ENCODE results near the gene QPCT. TPM values are rescaled to one million over a fixed set of nuclear protein-coding genes. Genes with fewer than 3 reads are reported as not detected.
"Not testable (repeated sequence)": the region's sequence is repeated elsewhere in the genome, so short reads cannot be mapped to it uniquely, and the experiment has no call there.

The QPCT gene
- polyA plus RNA-seq (ENCODE audit: insufficient read length) = 8.4 TPM

DNA sequence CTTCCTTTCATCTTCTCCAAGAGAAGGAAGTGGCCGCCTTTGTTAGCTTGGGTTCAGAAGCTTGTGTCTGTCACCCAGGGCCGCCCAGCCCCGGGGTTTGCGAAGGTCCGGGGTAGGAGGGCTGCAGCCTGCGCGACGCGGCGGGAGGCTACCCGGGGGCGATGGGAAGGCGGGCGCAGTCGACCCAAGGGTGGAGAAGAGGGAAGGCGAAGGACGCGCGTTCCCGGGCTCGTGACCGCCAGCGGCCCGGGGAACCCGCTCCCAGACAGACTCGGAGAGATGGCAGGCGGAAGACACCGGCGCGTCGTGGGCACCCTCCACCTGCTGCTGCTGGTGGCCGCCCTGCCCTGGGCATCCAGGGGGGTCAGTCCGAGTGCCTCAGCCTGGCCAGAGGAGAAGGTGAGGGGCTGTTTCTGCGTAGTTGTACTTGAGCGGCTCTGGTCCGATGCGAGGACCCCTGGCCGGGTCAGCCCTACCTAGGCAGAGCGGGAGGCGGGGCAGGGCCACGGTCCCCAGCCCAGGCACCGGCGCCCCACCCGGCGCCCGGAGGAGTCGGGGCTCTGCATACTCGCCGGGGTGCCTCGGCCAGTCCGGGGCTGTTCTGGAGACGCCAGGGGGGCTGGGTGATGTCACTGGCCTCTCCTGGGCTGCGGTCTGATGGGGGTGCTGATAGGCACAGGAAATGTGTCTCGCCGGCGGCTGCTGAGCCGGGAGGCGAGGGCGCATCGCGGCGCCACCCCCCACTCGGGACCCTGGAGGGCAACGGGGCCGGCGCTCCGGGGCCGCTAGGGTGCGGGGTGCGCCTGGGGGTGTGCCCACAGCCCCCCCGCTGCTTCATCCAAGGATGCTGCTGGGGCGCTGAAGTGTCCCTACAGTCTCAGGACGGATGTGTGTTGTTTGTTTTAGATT lies at the start of gene QPCT:
Gene QPCT, plus strand, starts transcription at position 178 of the 909 bp plus-strand sequence. Its CDS starts 102 bp downstream, at position 280.
- peak; percentile 43 for DNase-seq

DNA sequence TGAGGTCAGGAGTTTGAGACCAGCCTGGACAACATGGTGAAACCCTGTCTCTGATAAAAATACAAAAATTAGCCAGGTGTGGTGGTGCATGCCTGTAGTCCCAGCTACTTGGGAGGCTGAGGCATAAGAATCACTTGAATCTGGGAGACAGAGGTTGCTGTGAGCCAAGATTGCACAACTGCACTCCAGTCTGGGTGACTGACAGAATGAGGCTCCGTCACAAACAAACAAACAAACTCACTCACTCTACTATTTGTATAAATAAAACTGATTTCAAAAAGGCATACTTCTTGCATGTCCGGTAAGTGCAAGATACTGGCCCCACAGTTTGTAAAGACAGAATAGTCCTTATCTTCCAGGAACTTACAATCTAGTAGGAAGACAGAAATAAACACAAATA lies 49.6 kb upstream of the QPCT start:
- not testable (repeated sequence) for DNase-seq

DNA sequence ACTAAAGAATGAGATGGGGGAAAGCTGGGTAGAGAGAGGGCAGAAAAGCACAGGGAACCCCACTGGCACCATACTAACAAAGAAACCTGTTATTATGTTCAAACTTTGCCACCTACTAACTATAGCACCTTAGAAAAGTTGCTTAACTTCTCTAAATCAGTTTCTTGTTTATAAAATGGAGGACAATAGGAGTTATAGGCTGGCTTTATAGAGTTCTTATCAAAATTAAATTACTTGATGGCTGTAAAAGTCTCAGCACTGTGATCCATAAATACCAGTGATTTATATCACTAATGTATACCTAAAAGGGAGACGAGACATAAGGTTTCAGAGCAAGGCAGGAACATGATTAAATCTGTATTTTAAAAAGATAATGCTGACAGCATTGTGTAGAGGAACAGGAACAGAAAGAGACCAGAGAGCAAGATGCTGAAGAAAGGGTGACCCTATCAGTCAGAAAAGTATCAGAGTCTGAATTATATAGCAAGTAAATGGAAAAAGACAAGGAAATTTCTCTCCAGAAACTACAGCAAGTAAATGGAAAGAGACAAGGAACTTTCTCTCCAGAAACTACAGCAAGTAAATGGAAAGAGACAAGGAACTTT lies 48.9 kb upstream of the QPCT start:
- no peak for DNase-seq

- no peak for DNase-seq
Observed at GRCh38 chr2:37297632-37298031, 46.8 kb upstream of the QPCT start.

DNA sequence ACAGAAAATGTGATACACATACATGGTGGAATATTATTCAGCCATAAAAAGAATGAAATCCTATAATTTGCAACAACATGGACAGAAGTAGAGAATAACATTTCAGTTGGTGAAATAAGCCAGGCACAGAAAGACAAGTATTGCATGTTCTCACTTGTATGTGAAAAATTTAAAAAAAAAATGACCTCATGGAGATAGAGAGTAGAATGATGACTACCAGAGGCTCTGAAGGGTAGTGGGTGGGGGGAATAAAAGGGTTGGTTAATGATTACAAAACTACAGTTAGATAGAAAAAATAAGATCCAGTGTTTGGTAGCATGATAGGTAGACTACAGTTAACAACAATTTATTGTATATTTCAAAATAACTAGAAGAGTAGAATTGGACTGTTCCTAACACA lies 44.3 kb upstream of the QPCT start:
- no peak for DNase-seq

GRCh38 chr2:37300578-37300977 lies 43.9 kb upstream of the QPCT start:
- no peak for DNase-seq

DNA sequence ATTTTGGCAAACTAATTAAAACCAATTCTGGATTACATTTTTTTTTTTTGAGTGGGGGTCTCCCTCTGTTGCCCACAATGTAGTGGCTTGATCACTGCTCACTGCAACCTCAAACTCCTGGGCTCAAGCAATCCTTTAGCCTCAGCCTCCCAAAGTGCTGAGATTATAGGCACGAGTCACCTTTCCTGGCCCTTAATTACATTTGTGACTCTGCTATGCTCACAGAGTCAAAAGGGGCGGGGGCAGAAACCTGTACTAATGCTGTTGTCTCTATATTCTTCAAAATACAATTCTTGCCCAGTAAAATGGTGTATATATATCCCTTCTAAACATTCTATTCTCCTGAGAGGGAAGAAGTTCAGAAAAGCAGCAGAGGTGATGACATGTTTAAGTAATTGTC lies 43.0 kb upstream of the QPCT start:
- DNase-seq = no peak

- no peak for DNase-seq
Observed at GRCh38 chr2:37302701-37303252, 41.7 kb upstream of the QPCT start.

- DNase-seq = no peak
Observed at GRCh38 chr2:37306024-37306423, 38.4 kb upstream of the QPCT start.

GRCh38 chr2:37307500-37307899 lies 36.9 kb upstream of the QPCT start:
- DNase-seq = no peak

DNA sequence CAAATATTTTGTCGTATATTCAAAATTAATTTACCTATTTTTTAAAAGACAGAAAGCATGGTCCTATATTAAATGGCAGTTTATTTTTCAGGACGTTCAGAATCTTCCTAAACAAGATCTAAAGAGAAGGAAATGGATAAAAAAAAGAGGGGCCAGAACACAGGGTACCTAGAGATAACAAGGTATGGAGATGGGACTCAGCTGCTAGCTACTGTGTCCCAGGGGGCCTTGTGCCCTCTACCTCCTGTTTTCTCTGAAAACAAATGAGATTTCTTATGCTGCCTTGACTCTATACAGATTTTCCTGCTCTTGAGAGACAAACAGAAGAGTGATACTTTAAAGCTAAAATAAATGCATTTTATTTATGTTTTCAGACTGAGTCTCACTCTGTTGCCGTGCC lies 29.1 kb upstream of the QPCT start:
- DNase-seq = no peak

DNA sequence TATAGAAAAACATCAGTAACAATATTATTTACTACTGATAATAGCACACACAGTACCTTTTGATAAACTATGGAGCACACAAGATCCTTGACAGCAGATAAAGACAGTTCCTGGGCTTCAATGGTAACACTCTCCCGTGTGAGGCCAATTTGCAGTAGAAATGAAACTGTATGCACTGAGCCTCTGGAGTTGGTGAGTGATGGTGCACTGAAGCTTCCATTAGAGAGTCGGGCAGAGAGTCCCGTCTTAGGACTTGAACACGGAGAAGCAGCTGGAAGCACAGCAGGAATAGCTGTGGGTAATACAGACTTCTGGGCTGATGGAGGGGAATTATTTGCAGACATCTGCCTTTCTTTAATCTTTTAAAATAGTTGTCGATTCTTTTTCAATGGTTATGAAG lies 28.2 kb upstream of the QPCT start:
- no peak for DNase-seq

- no peak for DNase-seq
Observed at GRCh38 chr2:37317746-37318145, 26.7 kb upstream of the QPCT start.

- DNase-seq = no peak
Observed at GRCh38 chr2:37318401-37318800, 26.0 kb upstream of the QPCT start.

DNA sequence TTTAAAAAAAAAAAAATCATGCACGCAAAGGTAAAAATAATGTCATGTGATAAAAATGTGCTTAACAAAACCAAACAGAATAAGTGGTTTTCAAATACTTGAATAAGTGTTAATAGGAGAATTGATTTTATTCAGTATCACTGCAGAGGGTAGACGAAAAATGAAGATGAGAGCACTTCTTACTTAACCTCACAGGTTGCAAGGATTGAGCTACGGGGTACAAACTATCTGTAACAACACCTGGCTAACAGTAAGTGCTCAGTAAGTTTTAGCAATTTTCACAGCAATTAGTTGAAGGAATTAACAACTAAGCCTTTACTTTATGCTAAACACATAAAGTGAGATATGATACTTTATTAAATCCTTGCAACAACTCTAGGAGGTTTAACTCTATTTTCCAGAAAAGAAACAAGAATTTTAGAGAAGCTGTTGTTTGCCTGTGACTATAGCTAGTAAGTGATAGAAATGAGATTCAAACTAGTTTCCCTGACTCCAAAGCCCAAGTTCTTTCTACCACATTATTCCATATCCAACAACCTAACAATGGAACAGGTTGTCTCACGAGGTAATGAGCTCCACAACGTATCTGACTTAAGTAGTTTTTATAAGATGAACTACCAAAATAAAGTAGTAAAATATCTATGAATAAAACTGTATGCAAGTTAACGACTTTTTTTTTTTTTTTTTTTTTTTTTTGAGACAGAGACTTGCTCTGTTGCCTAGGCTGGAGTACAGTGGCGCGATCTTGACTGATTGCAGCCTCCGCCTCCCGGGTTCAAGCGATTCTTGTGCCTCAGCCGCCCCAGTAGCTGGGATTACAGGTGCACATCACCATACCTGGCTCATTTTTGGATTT lies 24.4 kb upstream of the QPCT start:
- no peak for DNase-seq

DNA sequence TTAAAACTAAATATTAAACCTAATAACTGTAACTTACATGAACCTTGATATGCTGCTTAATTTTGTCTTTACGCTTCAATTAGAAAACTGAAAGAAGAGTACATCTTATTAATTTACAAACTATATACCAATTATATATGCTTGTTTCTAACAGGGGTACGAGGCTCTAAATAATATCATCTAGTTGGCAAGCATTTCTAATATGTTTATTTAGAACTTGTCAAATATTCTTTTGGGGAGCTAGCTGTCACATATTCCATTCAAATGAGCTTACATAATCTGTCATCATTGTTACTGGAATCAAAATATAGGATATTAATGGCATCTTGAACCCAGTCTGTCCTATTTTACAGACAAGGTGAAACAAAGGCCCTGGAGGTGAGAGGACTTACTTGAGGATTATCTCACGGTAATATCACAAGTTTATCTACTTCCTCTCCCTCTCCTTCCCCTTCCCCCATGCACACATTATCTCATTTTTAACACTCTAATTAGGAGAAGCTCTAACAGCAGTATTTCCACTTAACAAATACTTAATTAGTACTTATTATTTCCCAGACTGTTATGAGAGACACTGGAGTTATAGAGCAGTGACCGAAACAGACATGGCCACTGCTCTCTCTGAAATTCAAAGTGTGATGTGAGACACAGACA lies 23.3 kb upstream of the QPCT start:
- no peak for DNase-seq

- DNase-seq = no peak
Observed at GRCh38 chr2:37322368-37322767, 22.1 kb upstream of the QPCT start.

DNA sequence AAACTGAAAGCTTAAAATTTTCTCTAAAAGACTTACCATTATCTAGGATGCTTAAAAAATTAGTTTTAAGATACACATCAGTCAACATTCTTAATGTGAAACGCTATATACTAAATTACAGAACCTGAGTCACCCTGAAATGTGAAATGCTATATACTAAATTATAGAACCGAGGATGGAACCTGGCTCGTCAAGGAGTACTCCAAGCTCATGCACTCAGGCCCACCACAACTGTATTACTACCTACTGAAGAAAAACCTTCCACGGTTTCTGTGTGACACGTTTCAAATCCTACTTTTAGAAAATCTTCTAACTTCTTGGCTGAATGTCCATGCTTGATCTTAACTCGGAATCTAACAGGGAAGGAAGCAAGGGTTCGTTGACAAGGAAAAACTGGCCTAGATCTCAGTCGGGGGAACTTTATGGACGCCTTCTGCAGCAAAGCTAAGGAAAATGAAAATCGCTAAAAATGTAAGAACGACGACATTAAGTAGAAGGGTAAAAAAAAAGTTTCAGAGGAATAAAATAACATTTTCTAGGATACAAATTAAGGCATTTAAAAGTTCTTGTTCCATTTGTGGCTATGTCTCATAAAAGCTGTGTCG lies 21.2 kb upstream of the QPCT start:
- peak; percentile 24 for DNase-seq

GRCh38 chr2:37323781-37324535 lies 20.5 kb upstream of the QPCT start:
- DNase-seq = peak; percentile 46

DNA sequence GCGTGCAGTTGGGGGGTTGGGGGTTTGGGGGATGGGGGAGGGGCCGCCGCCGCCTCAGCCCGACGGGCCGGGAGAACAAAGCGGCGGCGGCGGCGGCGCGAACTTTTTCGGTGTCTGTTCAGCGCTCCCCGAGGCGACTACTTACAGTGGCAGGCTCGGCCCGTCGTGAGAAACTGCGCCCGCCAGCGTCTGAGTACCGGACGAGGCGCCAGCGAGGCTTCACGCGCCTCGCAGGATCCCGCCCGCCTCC lies 20.0 kb upstream of the QPCT start:
- no peak for DNase-seq

Measured in hindlimb muscle (tissue), 1 donor.